T-cell (primary cell): ENCODE results near the gene NXT1. TPM values are rescaled to one million over a fixed set of nuclear protein-coding genes. Genes with fewer than 3 reads are reported as not detected.

Source experiments
- ATAC-seq, 4 experiments: fragments of 200-7000 bp in 3 of 4; fragments of 150-1000 bp in 1 of 4; cut with Tn5 transposase; replicated peaks in 1 of 4; 1 replicate in 3 of 4; 2 replicates in 1 of 4; pipeline ENCODE4 v1.10.0; 2021; ENCODE audit warnings: moderate library complexity in 3 of 4, mild to moderate bottlenecking in 2 of 4, moderate number of reproducible peaks in 1 of 4
- CTCF ChIA-PET, 2 donors: fragments of 300-600 bp; sonication (Branson Sonifier 250); formaldehyde crosslinking; loops; one replicate each; lab custom pipeline; 2022; ENCODE audit warnings: antibody characterized with exemption in 2 of 2; lab: Charles Lee
- POLR2A ChIA-PET, 2 donors: fragments of 300-600 bp; sonication (Branson Sonifier 250); formaldehyde crosslinking; loops; one replicate each; lab custom pipeline; 2022; ENCODE audit warnings: antibody characterized with exemption in 2 of 2; lab: Charles Lee
- DNase-seq, 35 experiments: peaks; one replicate each; pipeline versions ENCODE4 v3.0.0 to v3.0.0-alpha.2; 2013 to 2023
- H3K27ac ChIP-seq: one replicate; pipeline ENCODE4 v1.5.1; 2013; ENCODE audit warnings: low read length
- H3K27me3 ChIP-seq, 2 experiments: replicated peaks in 1 of 2; 1 replicate in 1 of 2; 2 replicates in 1 of 2; pipeline versions ENCODE4 v1.6.1 to v1.7.0; 2013; ENCODE audit warnings: low read length in 1 of 2, mixed read lengths in 1 of 2; ENCODE audit not compliant: control insufficient read depth in 2 of 2, insufficient read depth in 2 of 2; ENCODE audit errors: extremely low read depth in 1 of 2
- H3K36me3 ChIP-seq, 2 donors: 1 replicate in 1 of 2; 2 replicates in 1 of 2; pipeline versions ENCODE4 v1.6.1 to v1.7.0; 2013; ENCODE audit warnings: low read length in 1 of 2; ENCODE audit not compliant: control insufficient read depth in 2 of 2, insufficient read depth in 1 of 2; ENCODE audit errors: extremely low read depth in 1 of 2
- H3K4me1 ChIP-seq, 2 experiments: 1 replicate in 1 of 2; 2 replicates in 1 of 2; pipeline versions ENCODE4 v1.6.1 to v1.7.0; 2013; ENCODE audit warnings: low read length in 2 of 2, mixed read lengths in 1 of 2; ENCODE audit not compliant: insufficient read depth in 2 of 2, control insufficient read depth in 1 of 2; ENCODE audit errors: extremely low read depth in 1 of 2
- H3K4me3 ChIP-seq, 2 donors: 1 replicate in 1 of 2; 2 replicates in 1 of 2; pipeline versions ENCODE4 v1.5.1 to v1.7.0; 2013; ENCODE audit warnings: mild to moderate bottlenecking in 2 of 2, low read length in 1 of 2, moderate library complexity in 1 of 2; ENCODE audit not compliant: control insufficient read depth in 1 of 2; ENCODE audit errors: extremely low read depth in 1 of 2
- H3K9me3 ChIP-seq: 2 replicates; pipeline ENCODE4 v1.7.0; 2013
- H3K27ac Mint-ChIP-seq, 2 donors: one replicate each; pipeline ENCODE4 v1.8.0; 2020 to 2021; ENCODE audit warnings: mild to moderate bottlenecking in 2 of 2, mixed read lengths in 2 of 2
- H3K27me3 Mint-ChIP-seq, 2 donors: one replicate each; pipeline ENCODE4 v1.8.0; 2021 to 2022; ENCODE audit warnings: mixed read lengths in 2 of 2
- H3K36me3 Mint-ChIP-seq: one replicate; pipeline ENCODE4 v1.8.0; 2021; ENCODE audit warnings: mixed read lengths
- H3K4me1 Mint-ChIP-seq, 3 donors: one replicate each; pipeline ENCODE4 v1.8.0; 2020 to 2022; ENCODE audit warnings: mixed read lengths in 3 of 3, mild to moderate bottlenecking in 1 of 3
- H3K4me3 Mint-ChIP-seq, 3 donors: one replicate each; pipeline ENCODE4 v1.8.0; 2020 to 2022; ENCODE audit warnings: mild to moderate bottlenecking in 3 of 3, mixed read lengths in 3 of 3, moderate library complexity in 3 of 3
- H3K9me3 Mint-ChIP-seq, 3 donors: one replicate each; pipeline ENCODE4 v1.8.0; 2020 to 2022; ENCODE audit warnings: mixed read lengths in 3 of 3
- WGBS: methylation state at CpG from one replicate; pipeline ENCODE4 v1.1.5; 2013; ENCODE audit warnings: missing lambda C conversion rate; ENCODE audit not compliant: insufficient coverage; 5-methylcytosine and 5-hydroxymethylcytosine counted together
- total RNA-seq, 35 experiments: library from RNA in 6 of 35; stranded (reverse) in 6 of 35; fragments of 120-200 nt in 1 of 35; gene quantifications; one replicate each; pipeline versions ENCODE4 v1.2.1 to v1.2.4 and lab custom pipeline; 2013 to 2026

Gene NXT1
- total RNA-seq, 5 donors from 2014 or later (not counting 1 experiment from before 2014, with no cell fraction given), result 22.1 to 60.0 (median 24.4) TPM

- Histone ChIP-seq H3K4me3 (peak overlapping the region; percentile 70 to 89), H3K4me1 (peaks cover 14 to 23% of the 10 kb centered on the region in 2 experiments), H3K27me3 (no peaks in the 10 kb centered on the region), H3K27ac (peak overlapping the region; percentile 97), H3K9me3 (no peaks in the 10 kb centered on the region), H3K36me3 (peaks cover 0 to 13% of the 10 kb centered on the region in 2 donors)
- DNase-seq (peak in 34 of 35 experiments; percentile 33 to 80 (median 54)), ATAC-seq (peak; percentile 29 to 37 (median 34))
- Mint-ChIP-seq H3K36me3 (peaks cover 3% of the 10 kb centered on the region), H3K4me3 (peak overlapping the region; percentile 97 to 99 (median 98)), H3K27ac (peak overlapping the region; percentile 74 to 100), H3K4me1 (peaks cover 19 to 29% (median 27%) of the 10 kb centered on the region in 3 donors), H3K27me3 (no peaks in the 10 kb centered on the region), H3K9me3 (no peaks in the 10 kb centered on the region)
- CTCF ChIA-PET, result interaction anchor here in 1 of 2 donors (1.0 to 2.4 kb wide), 4 partner anchors 10 to 71 kb away, joined by 4 to 38 read pairs (median 10); partner anchors contain the start of gene NAPB
- under 1% methylated on average over 53 of the region's 64 CpGs for WGBS
- POLR2A ChIA-PET, result interaction anchor here in 1 of 2 donors (0.6 to 1.8 kb wide), 6 partner anchors 7 to 71 kb away, joined by 3 to 36 read pairs (median 15); partner anchors contain the start of genes GZF1 and NAPB
Observed at GRCh38 chr20:23350904-23351838, 580 bp downstream of the NXT1 start.

GRCh38 chr20:23356203-23356602 lies 5.6 kb downstream of the NXT1 start:
- WGBS, result 98% methylated on average over 13 of the region's 27 CpGs
- Mint-ChIP-seq H3K27ac (peak overlapping the region in 1 of 2 donors; percentile 11), H3K9me3 (no peaks in the 10 kb centered on the region), H3K4me1 (peaks cover 36 to 45% (median 40%) of the 10 kb centered on the region in 3 donors), H3K27me3 (no peaks in the 10 kb centered on the region), H3K4me3 (peak overlapping the region in 2 of 3 donors; percentile 9 to 97), H3K36me3 (peaks cover 3% of the 10 kb centered on the region)
- H3K27me3 ChIP-seq, result no peaks in the 10 kb centered on the region
- H3K4me1 ChIP-seq, result peaks cover 21 to 29% of the 10 kb centered on the region in 2 experiments
- CTCF ChIA-PET, result interaction anchor here in 1 of 2 donors (0.6 kb wide), 1 partner anchor 87 kb away, joined by 8 read pairs; no protein-coding TSS in a partner anchor
- no peak for DNase-seq
- POLR2A ChIA-PET, result no interaction called here
- H3K36me3 ChIP-seq, result peaks cover 0 to 13% of the 10 kb centered on the region in 2 donors
- H3K9me3 ChIP-seq, result no peaks in the 10 kb centered on the region
- H3K27ac ChIP-seq, result no peak overlapping the region
- ATAC-seq, result no peak
- no peak overlapping the region for H3K4me3 ChIP-seq

GRCh38 chr20:23357767-23358562 lies 7.4 kb downstream of the NXT1 start:
- H3K27me3 ChIP-seq, result no peaks in the 10 kb centered on the region
- peak overlapping the region; percentile 75 to 77 for H3K4me3 ChIP-seq
- H3K27me3 Mint-ChIP-seq, result no peaks in the 10 kb centered on the region
- H3K27ac ChIP-seq, result peak overlapping the region; percentile 93
- H3K4me3 Mint-ChIP-seq, result peak overlapping the region; percentile 91 to 97 (median 93)
- ATAC-seq (peak; percentile 76 to 78 (median 77)), DNase-seq (peak; percentile 98 to 100 (median 100))
- under 1% methylated on average over 64 of the region's 71 CpGs for WGBS
- ChIA-PET POLR2A (interaction anchor here (0.5 to 2.7 kb wide), 5 partner anchors 8 to 63 kb away, joined by 3 to 36 read pairs (median 3); partner anchors contain the start of genes NXT1 (in 2 of the 2) and NAPB (in 1 of the 2)), CTCF (interaction anchor here (1.0 to 2.9 kb wide), 3 partner anchors 8 to 63 kb away, joined by 4 to 51 read pairs (median 7); partner anchors contain the start of genes NAPB (in 1 of the 2) and NXT1 (in 1 of the 2))
- H3K4me1 Mint-ChIP-seq, result peaks cover 31 to 35% (median 33%) of the 10 kb centered on the region in 3 donors
- peaks cover 3% of the 10 kb centered on the region for H3K36me3 Mint-ChIP-seq
- peak overlapping the region; percentile 94 to 95 for H3K27ac Mint-ChIP-seq
- peaks cover 0 to 13% of the 10 kb centered on the region in 2 donors for H3K36me3 ChIP-seq
- H3K9me3 ChIP-seq, result no peaks in the 10 kb centered on the region
- peaks cover 13 to 26% of the 10 kb centered on the region in 2 experiments for H3K4me1 ChIP-seq
- H3K9me3 Mint-ChIP-seq, result no peaks in the 10 kb centered on the region

DNA sequence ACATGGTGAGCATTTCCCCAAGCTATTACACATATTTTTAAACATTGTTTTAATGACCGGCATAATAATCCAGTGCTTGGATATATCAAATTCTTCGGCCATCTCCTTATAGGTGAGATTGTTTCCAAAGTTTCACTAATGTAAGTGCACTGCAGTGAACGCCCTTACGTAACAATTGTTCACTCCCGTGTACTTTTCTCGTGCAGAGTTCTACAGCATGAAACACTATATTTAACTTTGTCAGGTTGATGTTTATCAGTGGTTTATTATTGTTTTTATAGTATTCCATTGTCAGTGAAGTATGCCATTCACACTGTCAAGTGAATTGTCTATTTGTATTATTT lies 7.9 kb downstream of the NXT1 start:
- no peak for ATAC-seq
- POLR2A ChIA-PET, result interaction anchor here (0.5 to 2.7 kb wide), 4 partner anchors 8 to 63 kb away, joined by 3 to 36 read pairs (median 8); partner anchors contain the start of genes NXT1 (in 2 of the 2) and NAPB (in 1 of the 2)
- Histone ChIP-seq H3K27ac (peak overlapping the region; percentile 54), H3K27me3 (no peaks in the 10 kb centered on the region), H3K4me1 (peaks cover 13 to 32% of the 10 kb centered on the region in 2 experiments), H3K36me3 (peaks cover 0 to 13% of the 10 kb centered on the region in 2 donors), H3K9me3 (no peaks in the 10 kb centered on the region), H3K4me3 (peak overlapping the region; percentile 75 to 77)
- no peak for DNase-seq
- Mint-ChIP-seq H3K36me3 (peaks cover 3% of the 10 kb centered on the region), H3K27me3 (no peaks in the 10 kb centered on the region), H3K9me3 (no peaks in the 10 kb centered on the region), H3K27ac (peak overlapping the region; percentile 87 to 93), H3K4me3 (peak overlapping the region; percentile 91 to 97 (median 93)), H3K4me1 (peaks cover 36 to 39% (median 37%) of the 10 kb centered on the region in 3 donors)
- whole genome bisulfite sequencing, result 40% methylated on average over 1 of the region's 6 CpGs
- CTCF ChIA-PET, result interaction anchor here (1.0 to 2.9 kb wide), 3 partner anchors 9 to 63 kb away, joined by 4 to 51 read pairs (median 7); partner anchors contain the start of genes NAPB (in 1 of the 2) and NXT1 (in 1 of the 2)

DNA sequence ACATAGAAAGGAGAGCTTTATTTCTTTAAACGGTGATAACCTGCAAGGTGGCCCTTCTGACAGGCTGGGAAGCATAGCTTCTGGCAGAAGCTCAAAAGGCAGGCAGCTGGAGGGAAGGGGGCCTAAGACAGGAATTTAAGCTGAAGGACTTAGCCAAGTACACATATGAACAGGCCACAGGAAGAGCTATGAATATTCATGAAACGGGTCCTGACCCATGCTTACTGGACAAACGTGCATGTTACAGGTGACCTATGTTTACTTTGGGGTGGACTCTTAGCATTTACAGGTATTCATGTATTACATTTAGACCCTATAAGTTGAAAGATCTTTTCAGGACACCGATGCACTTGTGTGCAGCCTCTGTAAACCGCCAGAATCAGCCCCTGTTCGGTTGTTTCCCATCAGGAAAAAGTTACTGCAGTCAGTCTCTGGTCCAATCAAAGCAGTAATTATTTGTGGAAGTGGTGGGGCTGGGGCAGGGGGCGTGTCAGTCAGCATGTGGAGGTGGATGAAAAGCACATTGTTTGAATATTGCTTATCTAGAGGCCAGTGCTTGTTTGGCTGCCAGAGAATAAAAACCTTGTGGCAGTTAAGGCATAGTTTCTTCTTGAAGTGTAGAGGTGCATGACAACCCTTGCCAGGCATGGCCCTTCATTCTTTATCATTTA lies 8.5 kb downstream of the NXT1 start:
- peaks cover 3% of the 10 kb centered on the region for H3K36me3 Mint-ChIP-seq
- H3K4me3 ChIP-seq, result no peak overlapping the region
- WGBS, result 70% methylated on average over 3 of the region's 7 CpGs
- H3K36me3 ChIP-seq, result peaks cover 0 to 13% of the 10 kb centered on the region in 2 donors
- no peaks in the 10 kb centered on the region for H3K27me3 Mint-ChIP-seq
- CTCF ChIA-PET, result interaction anchor here in 1 of 2 donors (2.9 kb wide), 1 partner anchor 9 kb away, joined by 51 read pairs; the partner anchor contains the start of gene NXT1
- peak overlapping the region; percentile 54 for H3K27ac ChIP-seq
- POLR2A ChIA-PET, result interaction anchor here (1.8 to 2.7 kb wide), 2 partner anchors 9 kb away, joined by 13 to 36 read pairs; partner anchors contain the start of gene NXT1 (in 2 of the 2)
- H3K9me3 Mint-ChIP-seq, result no peaks in the 10 kb centered on the region
- H3K4me1 Mint-ChIP-seq, result peaks cover 42 to 44% (median 42%) of the 10 kb centered on the region in 3 donors
- ATAC-seq (no peak), DNase-seq (no peak)
- no peaks in the 10 kb centered on the region for H3K9me3 ChIP-seq
- peak overlapping the region; percentile 91 to 97 (median 93) for H3K4me3 Mint-ChIP-seq
- H3K27me3 ChIP-seq, result no peaks in the 10 kb centered on the region
- peak overlapping the region; percentile 87 to 93 for H3K27ac Mint-ChIP-seq
- H3K4me1 ChIP-seq, result peaks cover 13 to 32% of the 10 kb centered on the region in 2 experiments
